Measurements from ENCODE around the gene NEK6. TPM values are rescaled to one million over a fixed set of nuclear protein-coding genes. Genes with fewer than 3 reads are reported as not detected.

Gene NEK6
- total RNA-seq, 1 experiment from 2014 or later = 57.9 TPM

GRCh38 chr9:124298646-124299235 is 41.0 kb downstream of the NEK6 start:
- ChIA-PET POLR2A (ENCODE audit: unreplicated experiment) (interaction anchor here (0.6 kb wide), 1 partner anchor 288 kb away, joined by 5 read pairs; no protein-coding TSS in a partner anchor), CTCF (no interaction called here)
- Histone ChIP-seq H2AFZ (no peak overlapping the region), H3K9me3 (ENCODE audit: insufficient read depth, low read depth) (no peaks in the 10 kb centered on the region), H3K4me3 (no peak overlapping the region), H3K79me2 (ENCODE audit: low read depth) (peaks cover 21% of the 10 kb centered on the region), H3K9me2 (ENCODE audit: insufficient read depth) (no peaks in the 10 kb centered on the region), H3K4me1 (replicated peaks; ENCODE audit: insufficient read depth) (peaks cover 55% of the 10 kb centered on the region), H3K36me3 (ENCODE audit: low read depth) (no peaks in the 10 kb centered on the region), H4K20me1 (ENCODE audit: insufficient read depth) (no peaks in the 10 kb centered on the region), H3K27ac (no peak overlapping the region), H3K27me3 (ENCODE audit: insufficient read depth, low read depth) (no peaks in the 10 kb centered on the region), H3F3A (ENCODE audit: insufficient read depth, low read depth) (peaks cover 20% of the 10 kb centered on the region), H3K4me2 (peak overlapping the region; percentile 64; the same call in 1 of the 2 replicates)
- TF ChIP-seq EZH2 (IDR thresholded peaks at IDR 0.05; ENCODE audit: low read depth) = no peak
- no peak for TF ChIP-seq CTCF (conservative IDR thresholded peaks at IDR 0.05)
- no TSS peak for BruUV-seq (replicated peaks)
- intact Hi-C loops (cut with micrococcal nuclease; ENCODE audit: unreplicated experiment) = loop anchor here (10.0 kb wide), 1 partner anchor 96 kb away; no protein-coding TSS in a partner anchor
- peak in 1 of 2 experiments; percentile 81 for DNase-seq

GRCh38 chr9:124299515-124300090 is 41.9 kb downstream of the NEK6 start:
- Histone ChIP-seq H3K9me3 (ENCODE audit: insufficient read depth, low read depth) (no peaks in the 10 kb centered on the region), H3K4me1 (replicated peaks; ENCODE audit: insufficient read depth) (peaks cover 49% of the 10 kb centered on the region), H3K36me3 (ENCODE audit: low read depth) (no peaks in the 10 kb centered on the region; the same call in 1 of the 2 replicates), H3K27me3 (ENCODE audit: insufficient read depth, low read depth) (no peaks in the 10 kb centered on the region), H3K9me2 (ENCODE audit: insufficient read depth) (no peaks in the 10 kb centered on the region), H3K79me2 (ENCODE audit: low read depth) (peaks cover 21% of the 10 kb centered on the region), H3K27ac (peak overlapping the region; percentile 48), H3K4me2 (peak overlapping the region; percentile 64), H3F3A (ENCODE audit: insufficient read depth, low read depth) (peaks cover 20% of the 10 kb centered on the region), H3K4me3 (no peak overlapping the region; the same call in 1 of the 2 replicates), H4K20me1 (ENCODE audit: insufficient read depth) (no peaks in the 10 kb centered on the region), H2AFZ (no peak overlapping the region)
- intact Hi-C loops (cut with micrococcal nuclease; ENCODE audit: unreplicated experiment) = loop anchor here (10.0 kb wide), 1 partner anchor 95 kb away; no protein-coding TSS in a partner anchor
- no peak for TF ChIP-seq CTCF (conservative IDR thresholded peaks at IDR 0.05)
- no peak for TF ChIP-seq EZH2 (IDR thresholded peaks at IDR 0.05; ENCODE audit: low read depth)
- POLR2A ChIA-PET (ENCODE audit: unreplicated experiment) = interaction anchor here (0.6 kb wide), 1 partner anchor 63 kb away, joined by 27 read pairs; no protein-coding TSS in a partner anchor
- CTCF ChIA-PET = no interaction called here
- DNase-seq = peak; percentile 53 to 60
- no TSS peak for BruUV-seq (replicated peaks)

- TF ChIP-seq CTCF (conservative IDR thresholded peaks at IDR 0.05) (no peak), EZH2 (IDR thresholded peaks at IDR 0.05; ENCODE audit: low read depth) (no peak)
- Histone ChIP-seq H3K27me3 (ENCODE audit: insufficient read depth, low read depth) (no peaks in the 10 kb centered on the region), H3K4me2 (peak overlapping the region; percentile 64), H3K9me2 (ENCODE audit: insufficient read depth) (no peaks in the 10 kb centered on the region), H3K36me3 (ENCODE audit: low read depth) (no peaks in the 10 kb centered on the region; the same call in 1 of the 2 replicates), H4K20me1 (ENCODE audit: insufficient read depth) (no peaks in the 10 kb centered on the region), H3K4me1 (replicated peaks; ENCODE audit: insufficient read depth) (peaks cover 49% of the 10 kb centered on the region), H2AFZ (no peak overlapping the region), H3K4me3 (no peak overlapping the region; the same call in 1 of the 2 replicates), H3F3A (ENCODE audit: insufficient read depth, low read depth) (peaks cover 20% of the 10 kb centered on the region), H3K27ac (peak overlapping the region; percentile 48), H3K9me3 (ENCODE audit: insufficient read depth, low read depth) (no peaks in the 10 kb centered on the region), H3K79me2 (ENCODE audit: low read depth) (peaks cover 21% of the 10 kb centered on the region)
- ChIA-PET CTCF (no interaction called here), POLR2A (ENCODE audit: unreplicated experiment) (interaction anchor here (0.6 kb wide), 2 partner anchors 64 to 77 kb away, joined by 5 to 27 read pairs; no protein-coding TSS in a partner anchor)
- BruUV-seq (replicated peaks) = no TSS peak
- intact Hi-C loops (cut with micrococcal nuclease; ENCODE audit: unreplicated experiment) = no loop called here
- peak; percentile 65 to 72 for DNase-seq
Measured at GRCh38 chr9:124300312-124300711, 42.6 kb downstream of the NEK6 start.

Data from PC-9 (cell line).